B cell (primary cell): ENCODE results near the gene NLRC5.

Experiments used
- EZH2 ChIP-seq: IDR thresholded peaks from 2 replicates; pipeline ENCODE4 v1.6.1; 2012; ENCODE audit warnings: borderline replicate concordance, low read depth, mild to moderate bottlenecking, moderate library complexity, low read length; ENCODE audit not compliant: insufficient read depth, poor library complexity, severe bottlenecking
- TF ChIP-seq, protein P1 (sequence below): fragments of 200-600 bp; IDR thresholded peaks from one replicate; pipeline ENCODE4 v1.8.0; 2022; ENCODE audit warnings: antibody characterized with exemption, mild to moderate bottlenecking

DNA sequence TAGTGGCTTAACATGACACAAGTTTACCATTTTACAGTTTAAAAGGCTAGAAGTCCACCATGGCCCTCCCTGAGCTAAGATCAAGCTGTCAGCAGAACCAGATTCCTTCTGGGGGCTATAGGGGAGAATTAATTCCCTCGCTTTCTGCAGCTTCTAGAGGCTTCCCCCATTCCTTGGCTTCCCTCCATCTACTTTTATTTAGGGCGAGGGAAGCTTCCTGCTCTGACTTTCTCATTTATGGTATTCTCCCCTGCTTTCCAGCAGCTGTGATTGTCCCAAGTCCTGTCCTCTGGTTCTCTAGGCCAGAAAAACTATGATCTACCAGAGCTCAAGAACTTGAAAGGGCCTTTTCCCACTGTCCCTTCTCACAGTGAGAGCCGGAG, 23.3 kb upstream of the NLRC5 start:
- TF ChIP-seq, protein P1, sequence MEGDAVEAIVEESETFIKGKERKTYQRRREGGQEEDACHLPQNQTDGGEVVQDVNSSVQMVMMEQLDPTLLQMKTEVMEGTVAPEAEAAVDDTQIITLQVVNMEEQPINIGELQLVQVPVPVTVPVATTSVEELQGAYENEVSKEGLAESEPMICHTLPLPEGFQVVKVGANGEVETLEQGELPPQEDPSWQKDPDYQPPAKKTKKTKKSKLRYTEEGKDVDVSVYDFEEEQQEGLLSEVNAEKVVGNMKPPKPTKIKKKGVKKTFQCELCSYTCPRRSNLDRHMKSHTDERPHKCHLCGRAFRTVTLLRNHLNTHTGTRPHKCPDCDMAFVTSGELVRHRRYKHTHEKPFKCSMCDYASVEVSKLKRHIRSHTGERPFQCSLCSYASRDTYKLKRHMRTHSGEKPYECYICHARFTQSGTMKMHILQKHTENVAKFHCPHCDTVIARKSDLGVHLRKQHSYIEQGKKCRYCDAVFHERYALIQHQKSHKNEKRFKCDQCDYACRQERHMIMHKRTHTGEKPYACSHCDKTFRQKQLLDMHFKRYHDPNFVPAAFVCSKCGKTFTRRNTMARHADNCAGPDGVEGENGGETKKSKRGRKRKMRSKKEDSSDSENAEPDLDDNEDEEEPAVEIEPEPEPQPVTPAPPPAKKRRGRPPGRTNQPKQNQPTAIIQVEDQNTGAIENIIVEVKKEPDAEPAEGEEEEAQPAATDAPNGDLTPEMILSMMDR, result no peak
- TF ChIP-seq EZH2, result no peak
